IPS-NIHi7 (cell line): Measurements from ENCODE around the gene FGGY.
"Not testable (repeated sequence)": the region's sequence is repeated elsewhere in the genome, so short reads cannot be mapped to it uniquely, and the experiment has no call there.

Experiments used
- DNase-seq: peaks from one replicate; pipeline ENCODE4 v3.0.0; 2012; ENCODE audit warnings: mixed read lengths; ENCODE audit errors: extremely low spot score

The FGGY gene

GRCh38 chr1:59543211-59543668 is 246.3 kb downstream of the FGGY start:
- DNase-seq = no peak

GRCh38 chr1:59544615-59545293 is 247.9 kb downstream of the FGGY start:
- DNase-seq = no peak

GRCh38 chr1:59545830-59546229 is 248.9 kb downstream of the FGGY start:
- no peak for DNase-seq

GRCh38 chr1:59549066-59549837 is 252.4 kb downstream of the FGGY start:
- DNase-seq = no peak

- no peak for DNase-seq
These were observed 253.0 kb downstream of the FGGY start for GRCh38 chr1:59549903-59550302.

GRCh38 chr1:59552007-59552406 is 255.1 kb downstream of the FGGY start:
- DNase-seq = no peak

GRCh38 chr1:59553371-59553770 is 256.5 kb downstream of the FGGY start:
- DNase-seq = no peak

GRCh38 chr1:59554011-59554663 is 257.2 kb downstream of the FGGY start:
- no peak for DNase-seq

GRCh38 chr1:59554752-59555151 is 257.9 kb downstream of the FGGY start:
- DNase-seq = no peak

GRCh38 chr1:59556398-59556797 is 259.5 kb downstream of the FGGY start:
- no peak for DNase-seq

- no peak for DNase-seq
These were observed 260.1 kb downstream of the FGGY start for GRCh38 chr1:59556802-59557548.

- no peak for DNase-seq
These were observed 260.6 kb downstream of the FGGY start for GRCh38 chr1:59557549-59557885.

- DNase-seq = not testable (repeated sequence)
These were observed 261.7 kb downstream of the FGGY start for GRCh38 chr1:59558580-59558979.

- no peak for DNase-seq
These were observed 264.0 kb downstream of the FGGY start for GRCh38 chr1:59560807-59561450.

GRCh38 chr1:59561796-59562195 is 264.9 kb downstream of the FGGY start:
- no peak for DNase-seq

GRCh38 chr1:59564192-59564891 is 267.4 kb downstream of the FGGY start:
- no peak for DNase-seq

GRCh38 chr1:59565611-59566410 is 268.9 kb downstream of the FGGY start:
- no peak for DNase-seq

- DNase-seq = no peak
These were observed 271.5 kb downstream of the FGGY start for GRCh38 chr1:59568158-59568935.

- no peak for DNase-seq
These were observed 272.3 kb downstream of the FGGY start for GRCh38 chr1:59569198-59569597.
